SK-MEL-5 (cell line): Measurements from ENCODE around the gene TGFBR3L. TPM values are rescaled to one million over a fixed set of nuclear protein-coding genes. Genes with fewer than 3 reads are reported as not detected.
A peak's percentile ranks its signal among the peaks of the same experiment; 100 is the strongest.

ENCODE experiments used
- DNase-seq: peaks from one replicate; pipeline ENCODE4 v3.0.0-alpha.2; 2016; ENCODE audit warnings: low read depth, low spot score
- in situ Hi-C: cut with HindIII; loops from 2 replicates; pipeline ENCODE4 v1.10.0; 2016; ENCODE audit warnings: low sequenced_read_pairs, high pct_unique_total_duplicates, low pct_unique_long_range_greater_than_20kb
- total RNA-seq: library from RNA; depleted of rRNA; stranded (reverse); fragments of >200 nt; shearing (Covaris generic); gene quantifications from 2 replicates; pipeline ENCODE4 v1.2.3, GENCODE V29; 2014

TGFBR3L gene
- total RNA-seq, 1 experiment from 2014 or later = not detected

DNA sequence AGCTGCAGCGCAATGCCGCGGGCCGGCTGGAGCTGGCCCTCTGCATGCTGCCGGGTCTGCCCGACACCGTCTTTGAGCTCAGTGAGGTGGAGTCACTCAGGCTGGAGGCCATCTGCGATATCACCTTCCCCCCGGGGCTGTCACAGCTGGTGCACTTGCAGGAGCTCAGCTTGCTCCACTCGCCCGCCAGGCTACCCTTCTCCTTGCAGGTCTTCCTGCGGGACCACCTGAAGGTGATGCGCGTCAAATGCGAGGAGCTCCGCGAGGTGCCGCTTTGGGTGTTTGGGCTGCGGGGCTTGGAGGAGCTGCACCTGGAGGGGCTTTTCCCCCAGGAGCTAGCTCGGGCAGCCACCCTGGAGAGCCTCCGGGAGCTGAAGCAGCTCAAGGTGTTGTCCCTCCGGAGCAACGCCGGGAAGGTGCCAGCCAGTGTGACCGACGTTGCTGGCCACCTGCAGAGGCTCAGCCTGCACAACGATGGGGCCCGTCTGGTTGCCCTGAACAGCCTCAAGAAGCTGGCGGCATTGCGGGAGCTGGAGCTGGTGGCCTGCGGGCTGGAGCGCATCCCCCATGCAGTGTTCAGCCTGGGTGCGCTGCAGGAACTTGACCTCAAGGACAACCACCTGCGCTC, 14.8 kb upstream of the TGFBR3L start:
- DNase-seq = no peak
- in situ Hi-C loops = no loop called here

- no peak for DNase-seq
- in situ Hi-C loops = no loop called here
These were observed 14.2 kb upstream of the TGFBR3L start for GRCh38 chr19:7900401-7900870.

DNA sequence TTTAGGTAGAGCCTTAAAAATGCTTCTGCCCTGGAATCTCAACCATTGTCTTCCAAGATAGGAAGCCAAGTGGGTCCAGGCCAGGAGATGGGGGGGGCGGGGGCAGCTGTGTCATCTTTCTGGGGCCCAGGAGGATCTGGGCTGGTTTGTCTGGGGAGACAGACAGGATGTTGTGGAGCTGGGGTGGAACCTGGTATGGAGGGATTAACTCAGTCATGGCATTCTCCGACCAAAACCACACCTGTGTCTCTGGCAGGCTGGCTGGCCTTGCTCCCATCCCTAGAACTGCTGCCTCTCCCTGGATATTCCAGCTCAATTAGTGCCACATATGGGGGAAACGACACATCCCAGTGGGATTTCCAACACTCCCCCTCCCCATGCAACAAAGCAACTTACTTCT, 13.7 kb upstream of the TGFBR3L start:
- no peak for DNase-seq
- in situ Hi-C loops = no loop called here

GRCh38 chr19:7901337-7901736, 13.3 kb upstream of the TGFBR3L start:
- DNase-seq = no peak
- in situ Hi-C loops = no loop called here

DNA sequence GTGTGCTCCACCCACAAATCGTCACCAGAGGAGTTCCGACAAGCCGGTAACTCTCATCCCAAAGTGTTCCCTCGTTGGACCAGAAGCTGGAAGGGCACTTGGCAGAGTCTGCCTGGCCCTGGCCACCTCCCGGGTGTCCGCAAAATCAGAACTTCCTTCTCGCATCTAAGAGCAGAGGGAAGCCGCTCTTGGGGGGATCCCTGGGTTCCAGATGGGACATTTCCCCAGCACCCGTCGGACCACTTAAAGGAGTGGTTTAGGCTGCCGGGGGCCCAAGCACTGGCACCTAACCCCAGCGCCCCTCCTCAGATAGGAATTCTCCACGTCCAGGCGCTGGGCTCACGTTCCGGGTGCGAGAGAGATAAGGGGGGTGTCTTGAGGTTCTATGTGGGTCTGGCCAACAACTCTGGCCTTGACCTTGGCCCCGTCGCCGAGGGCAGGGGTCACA, 11.8 kb upstream of the TGFBR3L start:
- DNase-seq = no peak
- in situ Hi-C loops = no loop called here

GRCh38 chr19:7903244-7904073, 11.2 kb upstream of the TGFBR3L start, which contains the start of gene MAP2K7:
TSS of gene MAP2K7 (plus strand) at chr19:7903877. CDS start at chr19:7903945, 68 bp downstream.
- in situ Hi-C loops = no loop called here
- peak; percentile 98 for DNase-seq

DNA sequence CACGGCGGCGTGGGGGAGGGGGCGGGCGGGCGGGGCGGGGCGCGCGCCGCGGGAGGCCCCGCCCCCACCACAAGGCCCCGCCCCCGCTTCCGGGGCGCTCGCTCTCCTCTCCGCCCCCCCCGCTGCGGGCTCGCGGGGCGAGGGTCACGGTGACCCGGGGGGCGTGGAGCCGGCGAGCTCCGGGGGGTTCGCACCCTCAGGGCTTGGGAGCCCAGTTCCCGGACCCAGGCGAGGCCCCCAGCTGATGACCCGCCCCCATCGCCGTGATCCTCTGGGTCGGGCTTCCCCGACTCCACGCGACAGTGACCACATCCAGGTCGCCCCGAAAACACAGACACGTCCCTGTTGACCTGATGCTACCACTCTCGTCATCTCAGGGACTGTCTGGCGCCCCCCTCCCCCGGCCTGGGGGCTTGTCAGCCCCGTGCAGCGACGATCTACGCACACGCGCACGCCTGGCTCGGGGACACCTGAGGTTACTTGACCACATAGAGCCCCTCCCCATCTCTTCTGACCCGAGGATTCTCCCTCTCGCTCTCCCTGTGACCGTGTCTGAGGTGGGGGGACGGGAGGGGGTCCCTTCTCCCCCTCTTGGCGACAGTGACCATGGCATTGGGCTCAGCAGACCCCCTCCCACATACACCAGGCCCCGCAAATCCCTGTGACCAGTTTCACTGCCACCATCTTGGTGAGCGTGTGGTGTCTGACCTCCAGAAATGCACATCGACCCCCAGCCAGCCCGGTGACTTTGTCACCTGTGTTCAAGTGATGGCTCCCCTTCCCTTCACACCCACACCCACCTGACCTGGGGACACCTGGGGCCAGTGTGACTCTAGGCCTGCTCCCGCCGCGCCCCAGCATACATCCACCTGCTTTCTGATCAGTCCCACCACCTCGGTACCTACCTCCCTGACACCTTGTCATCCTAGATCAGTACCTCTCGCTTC, 10.3 kb upstream of the TGFBR3L start:
- no peak for DNase-seq
- in situ Hi-C loops = no loop called here

DNA sequence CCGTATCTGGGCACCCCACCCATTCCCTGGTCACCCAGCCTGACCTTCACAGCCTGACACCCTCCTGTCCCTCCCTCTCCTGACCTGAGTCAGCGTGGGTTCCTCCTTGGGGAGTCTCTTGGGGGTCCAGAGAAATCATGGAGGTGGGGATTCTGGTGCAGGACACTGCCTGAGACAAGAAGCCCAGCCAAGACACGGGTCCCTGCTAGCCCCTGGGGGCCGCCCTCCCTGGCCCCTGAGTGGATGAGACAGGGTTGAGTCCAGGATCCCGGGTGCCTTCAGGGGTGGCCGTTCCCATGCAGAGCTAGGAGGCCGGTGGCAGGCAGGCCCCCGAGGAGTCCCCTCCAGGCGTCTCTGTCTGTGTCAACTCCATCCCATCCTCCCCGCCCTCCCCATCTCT, 9.4 kb upstream of the TGFBR3L start:
- in situ Hi-C loops = no loop called here
- DNase-seq = no peak

GRCh38 chr19:7905859-7906258, 8.8 kb upstream of the TGFBR3L start:
- no peak for DNase-seq
- in situ Hi-C loops = no loop called here

- in situ Hi-C loops = no loop called here
- DNase-seq = no peak
These were observed 7.5 kb upstream of the TGFBR3L start for GRCh38 chr19:7907122-7907521.

DNA sequence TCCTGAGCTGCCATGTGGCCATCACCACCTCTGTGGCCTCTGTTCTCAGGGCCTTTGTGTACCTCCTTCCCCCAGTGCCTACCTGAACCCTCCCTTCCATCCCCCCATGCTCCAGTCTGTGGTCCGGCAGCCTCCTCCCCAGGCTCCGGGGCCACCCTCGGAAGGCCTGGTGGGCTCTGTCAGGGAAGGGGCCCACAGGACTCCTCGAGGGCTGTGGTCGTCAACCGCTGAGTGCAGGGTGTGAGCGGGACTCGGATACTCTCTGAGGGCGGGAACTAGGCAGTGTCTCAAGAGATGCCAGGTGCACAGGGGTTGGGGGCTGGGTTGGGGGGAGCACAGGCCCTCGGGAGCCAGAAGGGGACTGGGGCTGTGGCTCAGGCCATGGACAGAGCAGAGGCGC, 7.1 kb upstream of the TGFBR3L start:
- no peak for DNase-seq
- in situ Hi-C loops = no loop called here

GRCh38 chr19:7908078-7908699, 6.4 kb upstream of the TGFBR3L start:
- in situ Hi-C loops = no loop called here
- DNase-seq = no peak

GRCh38 chr19:7908742-7909461, 5.7 kb upstream of the TGFBR3L start:
- in situ Hi-C loops = no loop called here
- no peak for DNase-seq

DNA sequence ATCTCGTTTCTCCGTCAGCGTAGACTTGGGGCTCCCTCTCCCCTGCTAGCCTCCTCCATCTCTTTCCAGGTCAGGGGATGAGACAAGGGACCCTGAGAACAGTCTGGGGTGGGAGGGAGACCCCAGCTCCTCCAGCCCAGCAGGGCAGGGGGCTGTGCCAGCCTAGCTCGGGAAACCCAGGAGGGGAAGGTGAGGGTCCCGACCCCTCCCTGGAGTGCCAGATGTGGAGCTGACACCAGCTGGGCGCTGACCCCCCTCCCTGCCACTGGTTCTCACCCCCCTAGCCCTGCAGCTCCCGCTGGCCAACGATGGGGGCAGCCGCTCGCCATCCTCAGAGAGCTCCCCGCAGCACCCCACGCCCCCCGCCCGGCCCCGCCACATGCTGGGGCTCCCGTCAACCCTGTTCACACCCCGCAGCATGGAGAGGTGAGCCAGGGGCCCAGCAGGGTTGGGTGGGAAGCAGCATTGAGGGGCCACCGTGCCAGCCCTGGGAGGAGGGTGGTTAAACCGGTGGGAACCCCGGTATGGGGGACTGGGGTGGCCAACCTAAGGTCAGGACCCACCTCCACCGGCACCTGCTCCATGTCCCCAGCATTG, 5.1 kb upstream of the TGFBR3L start:
- DNase-seq = no peak
- in situ Hi-C loops = no loop called here

- DNase-seq = no peak
- in situ Hi-C loops = no loop called here
These were observed 4.1 kb upstream of the TGFBR3L start for GRCh38 chr19:7910321-7911161.
